HG02973 (cell line): ENCODE data around the gene GPR39.

Experiments
- ATAC-seq: cut with Tn5 transposase; IDR thresholded peaks from one replicate; pipeline ENCODE4 v1.9.1; 2021; ENCODE audit warnings: moderate library complexity; ENCODE audit not compliant: unreplicated experiment

GPR39 gene

DNA sequence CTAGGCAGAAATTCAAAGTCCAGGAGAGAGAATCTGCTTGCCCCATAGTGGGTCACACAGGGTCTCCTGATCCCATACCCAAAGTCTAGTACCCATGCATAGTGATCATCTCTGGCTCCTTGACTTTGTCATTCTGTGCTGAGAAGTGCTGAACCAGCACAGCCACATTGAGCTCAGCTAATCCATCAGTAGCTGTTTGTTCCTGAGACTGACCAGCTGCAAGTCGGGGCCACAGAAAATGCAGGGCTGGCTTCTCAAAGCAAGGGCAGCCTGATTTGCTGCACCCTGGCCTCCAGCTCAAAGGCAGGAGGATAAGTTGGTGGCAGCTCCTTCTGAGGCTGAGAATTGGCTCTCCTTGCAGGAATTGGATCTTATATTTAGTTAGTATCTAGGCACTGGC, 181.2 kb downstream of the GPR39 start:
- no peak for ATAC-seq

- ATAC-seq: no peak
These were observed 181.9 kb downstream of the GPR39 start for GRCh38 chr2:132598536-132598935.

DNA sequence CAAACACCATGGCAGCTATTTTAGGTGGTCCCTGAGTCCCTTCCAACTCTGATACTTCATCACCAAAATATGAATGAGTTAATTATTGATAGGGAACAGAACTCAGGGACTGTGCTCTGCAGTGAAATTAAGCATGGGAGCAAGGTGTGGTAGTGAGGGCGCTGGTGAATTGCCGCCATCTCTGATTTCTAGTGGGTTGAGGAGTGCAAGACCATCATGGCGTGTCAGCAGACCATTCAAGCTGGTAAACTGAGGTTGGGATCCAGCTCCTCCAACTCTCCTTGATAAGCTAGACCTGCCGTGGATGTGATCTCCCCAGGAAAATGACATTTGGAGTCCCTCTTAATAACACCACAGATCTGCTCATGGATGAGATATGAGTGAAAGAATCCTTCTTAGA, 183.0 kb downstream of the GPR39 start:
- ATAC-seq: no peak

DNA sequence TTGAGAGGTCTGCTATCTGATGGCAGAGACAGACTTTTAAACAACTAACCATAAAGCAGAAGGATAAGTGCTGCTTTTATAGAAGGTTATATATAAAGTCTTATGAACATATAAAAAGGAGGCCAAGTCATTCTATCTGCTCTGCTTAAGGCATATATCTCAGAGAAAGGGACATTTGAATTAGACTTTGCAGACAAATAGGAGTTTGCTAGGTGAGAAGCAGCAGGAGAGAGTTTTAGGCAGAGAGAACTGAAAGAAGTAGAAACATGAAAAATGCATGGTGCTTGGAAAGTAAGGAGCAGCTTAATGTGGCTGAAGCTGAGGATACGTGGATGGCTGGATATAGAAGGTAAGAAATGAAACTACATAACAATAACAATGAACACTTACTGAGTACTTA, 188.0 kb downstream of the GPR39 start:
- no peak for ATAC-seq

- ATAC-seq: no peak
These were observed 188.9 kb downstream of the GPR39 start for GRCh38 chr2:132605236-132606180.

DNA sequence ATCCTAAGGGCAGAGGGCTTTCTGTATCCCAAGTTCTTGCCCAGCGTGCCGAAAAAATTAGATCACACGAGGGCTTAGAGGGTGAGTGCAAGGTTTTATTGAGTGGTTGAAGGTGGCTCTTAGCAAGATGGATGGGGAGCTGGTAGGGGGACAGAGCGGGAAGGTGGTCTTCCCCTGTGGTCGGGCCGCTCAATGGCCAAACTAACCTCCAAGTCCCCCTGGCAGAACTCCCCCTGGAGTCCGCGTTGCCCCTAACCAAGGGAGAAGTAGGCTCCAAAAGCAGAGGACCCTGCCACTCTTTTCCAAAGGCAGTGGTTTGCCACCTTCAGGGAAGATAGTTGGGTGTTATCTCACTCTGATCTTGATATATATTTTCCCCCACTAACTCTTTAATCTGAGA, 190.0 kb downstream of the GPR39 start:
- no peak for ATAC-seq

DNA sequence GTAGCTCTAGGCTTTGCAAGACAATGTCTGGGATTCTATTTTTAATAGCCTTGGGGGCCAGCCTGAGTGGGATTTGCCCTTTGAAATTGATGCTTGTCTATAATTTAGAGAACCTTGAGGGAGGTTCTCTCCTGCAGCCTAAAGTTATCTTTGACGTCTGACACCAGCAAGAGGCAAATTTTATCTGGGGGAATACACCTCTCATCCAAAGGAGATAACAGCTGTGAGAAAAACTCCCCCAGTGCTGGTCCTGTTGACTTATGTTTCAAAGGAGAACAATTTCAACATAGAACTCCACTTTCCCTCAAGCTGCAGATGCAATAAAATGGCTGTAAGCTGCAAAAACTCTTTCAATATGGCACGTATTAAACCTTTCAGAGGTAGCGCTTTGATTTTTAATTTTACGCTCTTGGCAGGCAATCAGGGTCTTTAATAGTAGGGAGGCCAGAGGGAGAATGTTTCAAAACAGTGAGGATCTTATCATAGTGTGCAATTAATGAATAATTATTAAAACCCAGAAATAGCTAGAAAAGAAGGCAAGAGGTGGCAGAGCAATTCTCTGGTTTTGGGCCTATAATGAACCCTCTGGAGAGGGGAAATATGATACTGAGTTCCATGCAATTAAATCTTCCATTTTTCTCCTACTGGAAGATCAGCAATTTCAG, 191.0 kb downstream of the GPR39 start:
- no peak for ATAC-seq

GRCh38 chr2:132608311-132608710, 191.7 kb downstream of the GPR39 start:
- no peak for ATAC-seq

GRCh38 chr2:132609101-132609890, 192.7 kb downstream of the GPR39 start:
- ATAC-seq: no peak

- ATAC-seq: no peak
These were observed 195.1 kb downstream of the GPR39 start for GRCh38 chr2:132611719-132612118.

DNA sequence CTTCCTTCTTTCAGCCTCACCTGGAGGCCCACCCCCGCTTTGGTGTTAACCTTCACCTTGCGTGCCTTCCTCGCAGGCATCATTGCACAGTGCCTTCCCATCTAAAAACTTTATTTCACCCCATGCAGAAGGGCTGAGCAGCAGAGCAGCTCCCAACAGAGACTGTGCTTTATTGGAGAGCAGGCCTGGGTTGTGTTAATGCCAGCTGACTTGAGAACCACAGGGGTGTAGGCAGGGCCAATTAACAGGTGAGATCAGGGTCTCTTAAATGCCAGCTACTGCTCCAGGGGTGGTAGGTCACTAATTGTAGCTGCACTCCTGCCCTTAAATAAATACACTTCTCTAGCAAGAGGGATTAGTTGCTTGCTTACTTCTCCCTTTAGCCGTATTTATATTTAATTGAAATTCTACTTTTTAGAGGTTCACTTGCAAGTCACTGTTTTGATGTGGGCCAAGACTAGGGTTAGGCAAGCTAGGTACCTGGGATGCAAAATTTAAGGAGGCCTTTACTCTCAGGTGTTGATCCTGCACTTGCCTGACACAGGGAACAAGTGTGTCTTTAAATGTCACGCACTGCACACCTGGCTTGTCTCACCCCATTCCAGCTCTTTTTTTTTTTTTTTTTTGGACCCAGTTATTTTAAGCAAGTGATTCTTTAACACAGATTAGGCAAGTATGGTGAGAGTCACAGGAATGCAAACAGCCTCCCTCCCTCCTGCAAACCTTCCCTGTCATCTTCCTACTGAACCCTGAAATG, 198.9 kb downstream of the GPR39 start:
- no peak for ATAC-seq

- no peak for ATAC-seq
These were observed 201.4 kb downstream of the GPR39 start for GRCh38 chr2:132617989-132618388.

DNA sequence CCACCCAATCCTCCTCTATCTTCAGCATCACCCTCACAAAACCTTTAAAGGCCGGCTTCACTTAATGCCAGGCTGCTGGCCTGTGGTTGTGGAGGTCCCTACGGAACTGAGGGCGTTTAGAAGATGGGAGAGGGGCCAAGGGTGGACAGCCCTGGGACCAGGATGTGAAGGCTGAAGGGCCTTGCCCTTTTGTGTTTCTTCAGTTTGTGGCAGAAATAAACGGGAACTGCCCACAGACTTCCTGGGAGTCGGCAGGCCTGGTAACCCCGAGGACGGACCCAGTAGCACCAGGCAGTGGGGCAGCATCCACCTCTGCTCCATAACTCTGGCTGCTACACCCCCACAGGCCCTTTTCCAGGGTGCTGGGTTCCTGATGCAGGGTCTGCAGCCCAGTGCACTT, 202.1 kb downstream of the GPR39 start:
- no peak for ATAC-seq

- no peak for ATAC-seq
These were observed 203.5 kb downstream of the GPR39 start for GRCh38 chr2:132620115-132620514.

- no peak for ATAC-seq
These were observed 204.7 kb downstream of the GPR39 start for GRCh38 chr2:132621131-132621875.

- no peak for ATAC-seq
These were observed 206.7 kb downstream of the GPR39 start for GRCh38 chr2:132623096-132623839.

GRCh38 chr2:132627536-132627935, 210.9 kb downstream of the GPR39 start:
- no peak for ATAC-seq

GRCh38 chr2:132632000-132632649, 215.5 kb downstream of the GPR39 start:
- ATAC-seq: no peak

DNA sequence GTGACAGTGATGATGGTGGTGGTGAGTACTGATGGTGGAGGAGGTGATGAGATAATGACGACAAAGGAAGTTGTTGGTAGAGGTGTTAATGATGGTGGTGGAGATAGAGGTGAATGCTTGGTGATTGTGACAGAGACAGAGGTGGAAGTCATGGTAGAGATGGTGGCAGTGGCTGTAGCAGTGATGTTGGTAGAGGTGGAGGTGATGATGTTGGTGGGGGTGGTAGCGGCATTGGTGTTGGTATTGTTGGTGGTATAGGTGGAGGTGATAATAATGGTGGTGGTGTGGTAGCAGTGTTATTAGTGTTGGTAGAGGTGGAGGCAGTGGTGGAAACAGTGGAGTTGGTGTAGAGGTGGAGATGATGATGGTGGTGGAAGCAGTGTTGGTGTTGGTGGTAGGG, 217.0 kb downstream of the GPR39 start:
- ATAC-seq: no peak
